LNCAP (cell line): ENCODE results near the gene HOMEZ.

ENCODE experiments used
- TF ChIP-seq, protein P1 (sequence below): fragments of 450-650 bp; IDR thresholded peaks from 2 replicates; pipeline ENCODE4 v1.5.1; 2017; ENCODE audit warnings: mild to moderate bottlenecking

Gene HOMEZ

DNA sequence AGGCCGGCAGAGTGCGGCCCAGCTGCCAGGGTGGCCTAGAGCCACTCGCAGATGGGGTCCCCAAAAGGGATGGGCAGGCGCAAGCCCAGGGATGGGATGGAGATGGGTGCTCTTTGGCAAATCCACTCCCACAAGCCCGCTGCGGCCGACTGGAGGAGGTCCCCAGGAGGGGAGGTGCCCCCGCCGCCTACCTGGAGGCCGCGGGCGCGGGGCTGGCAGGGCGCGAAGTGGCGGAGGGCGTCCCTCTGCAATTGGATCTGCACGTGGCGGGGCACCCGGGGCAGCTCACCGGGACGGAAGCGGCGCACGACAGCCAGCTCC lies 16.0 kb upstream of the HOMEZ start:
- TF ChIP-seq, protein P1, sequence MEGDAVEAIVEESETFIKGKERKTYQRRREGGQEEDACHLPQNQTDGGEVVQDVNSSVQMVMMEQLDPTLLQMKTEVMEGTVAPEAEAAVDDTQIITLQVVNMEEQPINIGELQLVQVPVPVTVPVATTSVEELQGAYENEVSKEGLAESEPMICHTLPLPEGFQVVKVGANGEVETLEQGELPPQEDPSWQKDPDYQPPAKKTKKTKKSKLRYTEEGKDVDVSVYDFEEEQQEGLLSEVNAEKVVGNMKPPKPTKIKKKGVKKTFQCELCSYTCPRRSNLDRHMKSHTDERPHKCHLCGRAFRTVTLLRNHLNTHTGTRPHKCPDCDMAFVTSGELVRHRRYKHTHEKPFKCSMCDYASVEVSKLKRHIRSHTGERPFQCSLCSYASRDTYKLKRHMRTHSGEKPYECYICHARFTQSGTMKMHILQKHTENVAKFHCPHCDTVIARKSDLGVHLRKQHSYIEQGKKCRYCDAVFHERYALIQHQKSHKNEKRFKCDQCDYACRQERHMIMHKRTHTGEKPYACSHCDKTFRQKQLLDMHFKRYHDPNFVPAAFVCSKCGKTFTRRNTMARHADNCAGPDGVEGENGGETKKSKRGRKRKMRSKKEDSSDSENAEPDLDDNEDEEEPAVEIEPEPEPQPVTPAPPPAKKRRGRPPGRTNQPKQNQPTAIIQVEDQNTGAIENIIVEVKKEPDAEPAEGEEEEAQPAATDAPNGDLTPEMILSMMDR = no peak

DNA sequence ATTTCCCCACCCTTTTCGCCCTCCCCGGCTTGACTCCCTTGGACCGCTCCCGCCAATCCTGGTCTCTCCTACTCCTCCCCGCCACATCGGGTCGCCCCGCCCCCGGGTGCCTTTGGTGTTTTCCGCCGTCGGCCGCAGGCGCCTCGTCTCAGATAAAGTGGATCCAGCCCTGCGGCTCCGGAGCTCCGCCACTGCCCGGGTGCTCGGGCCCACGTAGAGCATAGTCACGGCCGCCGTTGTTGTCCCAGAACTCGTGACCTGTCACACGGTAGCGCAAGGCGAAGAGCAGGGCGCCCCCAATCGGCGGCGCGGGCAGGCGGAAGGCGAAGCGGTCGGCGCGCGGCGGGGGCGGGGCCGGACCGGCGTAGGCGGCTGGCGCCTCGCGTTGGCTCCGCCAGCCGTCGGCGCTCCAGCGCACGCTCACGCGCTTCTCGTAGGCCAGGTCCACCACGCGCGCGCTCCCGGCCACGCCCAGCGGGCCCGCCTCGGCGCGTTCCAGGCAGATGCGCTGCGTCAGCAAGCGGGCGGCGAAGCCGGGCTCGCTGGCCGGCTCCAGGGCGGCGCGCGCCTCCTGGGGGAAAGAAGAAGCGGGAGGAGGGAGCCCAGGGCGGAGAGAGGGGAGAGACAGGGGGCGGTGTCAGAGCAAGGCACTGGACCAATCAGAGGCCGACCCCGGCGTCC lies 15.5 kb upstream of the HOMEZ start:
- TF ChIP-seq, protein P1 = peak; percentile 95

DNA sequence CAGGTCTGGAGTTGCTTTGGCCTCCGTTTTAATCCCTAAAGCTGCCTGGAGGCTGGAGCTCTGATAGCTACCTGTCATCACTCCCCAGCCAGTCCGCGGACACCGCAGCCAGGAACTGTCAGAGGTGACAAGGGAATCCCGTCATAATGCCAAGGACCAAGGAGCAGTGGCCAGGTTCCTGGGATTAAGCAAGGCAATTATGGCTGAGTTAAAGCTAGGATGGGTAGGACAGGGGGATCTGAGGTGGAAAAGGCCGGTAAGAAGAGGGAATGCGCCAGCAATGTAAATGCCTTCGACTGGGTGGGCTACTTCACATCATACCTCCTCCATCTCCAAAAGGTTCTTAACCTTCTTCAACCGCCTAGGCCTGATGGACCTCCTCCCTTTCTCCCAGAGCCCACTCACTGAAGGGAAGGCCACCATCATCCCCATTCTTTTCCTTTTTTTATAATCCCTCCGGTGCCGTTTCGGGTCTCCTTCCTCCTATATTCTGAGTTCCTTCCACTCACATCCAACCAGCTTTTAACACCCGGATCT lies 14.8 kb upstream of the HOMEZ start:
- TF ChIP-seq, protein P1 = no peak

DNA sequence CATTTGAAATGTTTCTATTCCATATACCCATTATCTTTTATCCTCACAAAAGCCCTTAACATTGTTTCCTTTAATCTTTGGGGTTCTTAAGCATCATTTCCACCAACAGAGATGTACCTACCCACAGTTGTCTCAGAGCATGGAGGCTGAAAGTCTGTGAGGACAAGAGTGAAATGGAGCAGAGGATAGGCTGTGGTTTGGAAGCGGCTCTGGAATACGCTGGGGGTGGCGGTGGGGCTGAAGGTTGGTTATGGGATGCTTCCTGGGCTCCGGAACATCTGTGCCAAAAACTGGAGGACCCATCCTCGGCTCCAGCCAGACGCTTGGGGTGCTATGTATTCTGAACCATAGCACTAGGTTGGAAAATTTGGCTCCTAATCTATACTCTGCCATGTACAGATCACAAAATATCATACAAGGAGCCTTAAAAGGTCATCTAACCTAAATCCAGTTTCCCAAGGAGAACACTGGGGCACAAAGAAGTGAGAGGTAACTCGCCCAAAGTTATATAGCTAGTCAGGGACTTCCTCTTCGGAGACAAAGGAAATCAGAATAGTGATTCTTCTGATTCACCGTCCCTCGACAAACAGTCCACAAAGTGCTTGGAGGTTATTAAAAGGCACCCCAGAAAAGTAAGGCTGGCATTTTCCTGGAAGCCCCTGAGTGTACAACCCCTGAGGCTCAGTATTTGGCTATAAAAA lies 14.2 kb upstream of the HOMEZ start:
- TF ChIP-seq, protein P1 = 0 out of 2 replicates have a peak, but pooled peaks have one; percentile 7

DNA sequence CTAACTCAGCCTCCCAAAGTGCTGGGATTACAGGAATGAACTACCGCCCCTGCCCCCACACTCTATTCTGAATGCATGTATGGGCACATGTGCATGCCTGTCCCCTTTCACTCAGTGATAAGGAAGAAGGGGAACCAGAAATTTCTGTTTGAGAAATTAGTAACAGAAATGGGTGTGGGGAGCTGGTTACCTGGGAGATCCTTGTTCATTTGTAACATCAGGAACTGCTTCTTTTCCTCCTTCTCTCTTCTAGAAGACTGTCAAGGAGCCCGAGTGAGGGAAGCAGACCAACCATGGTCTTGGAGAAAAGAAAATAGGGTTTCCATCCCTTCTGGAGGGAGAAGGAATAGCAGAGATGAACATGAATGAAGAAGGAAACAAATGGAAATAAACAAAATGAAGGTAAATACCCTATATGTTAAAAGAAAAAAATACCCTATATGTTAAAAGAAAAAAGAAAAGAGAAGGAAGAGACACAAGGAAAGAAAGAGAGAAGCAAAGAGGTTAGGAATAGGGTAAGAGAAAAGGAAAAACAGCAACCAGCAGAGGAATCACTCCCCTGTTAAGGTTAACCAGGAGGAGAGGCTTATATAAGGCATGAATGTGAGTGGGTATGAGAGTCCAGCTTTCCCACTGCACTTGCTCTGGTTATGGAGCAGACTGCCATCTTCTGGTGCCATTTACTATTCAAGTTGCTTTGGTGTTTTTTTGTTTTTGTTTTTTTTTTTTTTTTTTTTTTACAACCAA lies 13.5 kb upstream of the HOMEZ start:
- TF ChIP-seq, protein P1 = peak; percentile 44; the same call in 1 of the 2 replicates

DNA sequence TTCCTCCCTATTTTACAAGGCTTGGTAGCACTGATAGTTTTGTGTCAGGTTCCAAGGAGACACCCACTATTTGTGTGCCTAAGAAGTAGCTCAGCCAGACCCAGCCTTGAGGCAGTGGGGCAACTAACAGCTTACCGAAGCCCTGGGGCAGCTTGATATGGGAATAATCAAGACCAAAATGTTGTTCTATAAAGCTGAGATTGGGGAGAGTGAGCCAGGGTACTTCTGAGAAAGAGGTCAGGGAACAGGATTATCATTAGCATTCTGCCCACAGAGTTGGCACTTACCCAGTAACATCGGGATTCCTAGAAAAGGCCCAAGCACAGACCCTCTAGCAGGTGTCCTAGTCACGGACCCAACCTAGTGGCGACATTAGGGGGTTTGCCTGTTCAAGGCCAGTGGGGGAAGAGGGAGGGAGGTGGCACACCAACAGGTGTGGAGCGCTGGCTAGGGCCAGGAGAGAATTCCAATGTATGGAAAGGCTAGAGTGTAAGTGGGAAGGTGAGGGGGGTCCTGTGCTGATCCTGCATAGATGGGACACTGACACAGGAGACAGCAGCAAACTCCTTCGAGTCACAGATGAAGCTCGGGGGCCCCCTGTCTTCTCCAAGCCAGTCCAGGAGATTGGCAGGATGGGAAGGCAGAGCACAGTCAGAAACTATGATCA lies 11.8 kb upstream of the HOMEZ start:
- TF ChIP-seq, protein P1 = no peak

DNA sequence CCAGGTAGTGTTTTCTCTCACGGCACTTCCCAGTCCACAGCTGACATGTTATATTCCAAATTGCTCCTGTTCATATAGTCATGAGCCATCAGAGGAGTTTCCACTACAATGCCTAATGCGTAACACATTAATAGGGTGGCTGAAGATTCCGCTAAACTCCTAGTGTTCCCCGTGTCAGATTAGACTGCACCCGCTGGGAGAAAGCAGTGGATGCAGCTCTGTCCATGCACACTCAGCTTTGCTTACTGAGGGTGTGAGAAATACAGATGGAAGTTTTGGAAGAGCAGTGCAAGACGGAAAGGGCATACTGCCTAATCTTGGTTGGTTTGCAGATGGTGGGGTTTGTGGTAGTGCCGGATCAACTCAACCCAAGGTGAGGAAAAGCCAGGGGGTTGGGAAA lies 11.2 kb upstream of the HOMEZ start:
- TF ChIP-seq, protein P1 = no peak
